Endothelial cell (in vitro differentiated cells): ENCODE data around the gene LAP3. TPM values are rescaled to one million over a fixed set of nuclear protein-coding genes. Genes with fewer than 3 reads are reported as not detected.

ENCODE experiments used
- DNase-seq: peaks from one replicate; pipeline ENCODE4 v3.0.0; 2021; ENCODE audit warnings: low spot score
- H3K27ac Mint-ChIP-seq: one replicate; pipeline ENCODE4 v1.8.0; 2021; ENCODE audit warnings: mixed read lengths, inconsistent platforms; ENCODE audit not compliant: unreplicated experiment
- H3K27me3 Mint-ChIP-seq: one replicate; pipeline ENCODE4 v1.8.0; 2021; ENCODE audit warnings: mild to moderate bottlenecking, moderate library complexity, mixed read lengths, inconsistent platforms; ENCODE audit not compliant: unreplicated experiment
- H3K36me3 Mint-ChIP-seq: one replicate; pipeline ENCODE4 v1.8.0; 2021; ENCODE audit warnings: mild to moderate bottlenecking, low read depth, mixed read lengths, inconsistent platforms; ENCODE audit not compliant: unreplicated experiment
- H3K4me1 Mint-ChIP-seq: one replicate; pipeline ENCODE4 v1.8.0; 2021; ENCODE audit warnings: mild to moderate bottlenecking, mixed read lengths, inconsistent platforms; ENCODE audit not compliant: unreplicated experiment
- H3K4me3 Mint-ChIP-seq: one replicate; pipeline ENCODE4 v1.8.0; 2021; ENCODE audit warnings: mild to moderate bottlenecking, mixed read lengths, inconsistent platforms; ENCODE audit not compliant: unreplicated experiment
- H3K9me3 Mint-ChIP-seq: one replicate; pipeline ENCODE4 v1.8.0; 2021; ENCODE audit warnings: mixed read lengths, inconsistent platforms; ENCODE audit not compliant: unreplicated experiment
- total RNA-seq: library from RNA; stranded (reverse); fragmentation: NEBNext Ultra II Directional; extraction: Animal tissue kit (Norgen Biotek cat#: 25700); gene quantifications from one replicate; pipeline ENCODE4 v1.2.1, GENCODE V29; 2021; ENCODE audit not compliant: unreplicated experiment
- TF ChIP-seq, protein P1 (sequence below): fragments of 200-600 bp; sonication (generic); IDR thresholded peaks from one replicate; pipeline ENCODE4 v1.5.0; 2021; ENCODE audit warnings: antibody characterized with exemption; ENCODE audit not compliant: unreplicated experiment

Gene LAP3
- total RNA-seq, 1 donor from 2014 or later = 150 TPM

DNA sequence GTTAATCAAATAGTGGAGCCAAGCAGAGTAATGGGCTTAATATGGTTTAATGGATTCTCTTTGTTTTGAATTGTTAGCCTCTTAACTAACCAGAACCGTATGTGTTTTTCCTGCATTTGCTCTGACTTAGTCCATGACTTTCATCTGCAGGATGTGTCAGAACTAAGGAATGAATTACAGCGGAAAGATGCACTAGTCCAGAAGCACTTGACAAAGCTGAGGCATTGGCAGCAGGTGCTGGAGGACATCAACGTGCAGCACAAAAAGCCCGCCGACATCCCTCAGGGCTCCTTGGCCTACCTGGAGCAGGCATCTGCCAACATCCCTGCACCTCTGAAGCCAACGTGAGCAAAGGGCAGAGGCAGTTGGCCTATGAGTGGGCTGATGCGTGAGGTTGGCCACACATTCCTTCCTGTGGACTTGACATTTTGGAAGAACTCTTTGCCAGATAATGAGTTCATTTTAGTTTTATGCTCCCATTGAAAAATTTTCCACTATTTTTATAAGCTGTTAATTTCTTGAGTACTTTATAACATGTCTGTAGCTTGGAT, 46.5 kb downstream of the LAP3 start:
- no peaks in the 10 kb centered on the region for H3K9me3 Mint-ChIP-seq
- no peak overlapping the region for H3K4me3 Mint-ChIP-seq
- H3K27me3 Mint-ChIP-seq = peaks cover 2% of the 10 kb centered on the region
- H3K36me3 Mint-ChIP-seq = peaks cover 66% of the 10 kb centered on the region
- TF ChIP-seq, protein P1, sequence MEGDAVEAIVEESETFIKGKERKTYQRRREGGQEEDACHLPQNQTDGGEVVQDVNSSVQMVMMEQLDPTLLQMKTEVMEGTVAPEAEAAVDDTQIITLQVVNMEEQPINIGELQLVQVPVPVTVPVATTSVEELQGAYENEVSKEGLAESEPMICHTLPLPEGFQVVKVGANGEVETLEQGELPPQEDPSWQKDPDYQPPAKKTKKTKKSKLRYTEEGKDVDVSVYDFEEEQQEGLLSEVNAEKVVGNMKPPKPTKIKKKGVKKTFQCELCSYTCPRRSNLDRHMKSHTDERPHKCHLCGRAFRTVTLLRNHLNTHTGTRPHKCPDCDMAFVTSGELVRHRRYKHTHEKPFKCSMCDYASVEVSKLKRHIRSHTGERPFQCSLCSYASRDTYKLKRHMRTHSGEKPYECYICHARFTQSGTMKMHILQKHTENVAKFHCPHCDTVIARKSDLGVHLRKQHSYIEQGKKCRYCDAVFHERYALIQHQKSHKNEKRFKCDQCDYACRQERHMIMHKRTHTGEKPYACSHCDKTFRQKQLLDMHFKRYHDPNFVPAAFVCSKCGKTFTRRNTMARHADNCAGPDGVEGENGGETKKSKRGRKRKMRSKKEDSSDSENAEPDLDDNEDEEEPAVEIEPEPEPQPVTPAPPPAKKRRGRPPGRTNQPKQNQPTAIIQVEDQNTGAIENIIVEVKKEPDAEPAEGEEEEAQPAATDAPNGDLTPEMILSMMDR = no peak
- peaks cover 9% of the 10 kb centered on the region for H3K4me1 Mint-ChIP-seq
- no peak for DNase-seq
- H3K27ac Mint-ChIP-seq = no peak overlapping the region

DNA sequence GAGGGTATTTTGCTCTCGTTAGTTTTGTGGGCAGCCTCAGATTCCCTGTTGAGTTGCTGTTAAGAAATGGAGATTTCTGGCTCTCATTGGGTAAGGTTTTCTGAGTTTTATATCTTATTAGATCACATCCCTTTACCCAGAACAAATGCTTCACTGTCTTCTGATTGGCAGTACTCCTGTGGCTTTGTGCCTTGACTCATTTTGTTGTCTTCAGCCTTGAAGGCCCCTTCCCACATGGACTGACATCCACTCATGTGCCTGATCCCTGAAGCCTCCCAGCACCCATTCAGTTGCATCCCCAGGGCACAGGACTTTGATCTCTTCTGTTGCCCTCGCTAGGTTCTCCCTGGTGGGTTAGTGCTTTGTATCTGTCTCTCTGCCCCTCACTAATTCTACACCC, 47.8 kb downstream of the LAP3 start:
- no peak for DNase-seq
- H3K36me3 Mint-ChIP-seq = peaks cover 66% of the 10 kb centered on the region
- H3K27me3 Mint-ChIP-seq = peaks cover 7% of the 10 kb centered on the region
- no peak overlapping the region for H3K27ac Mint-ChIP-seq
- H3K4me3 Mint-ChIP-seq = no peak overlapping the region
- H3K9me3 Mint-ChIP-seq = no peaks in the 10 kb centered on the region
- TF ChIP-seq, protein P1 = no peak
- H3K4me1 Mint-ChIP-seq = no peaks in the 10 kb centered on the region

DNA sequence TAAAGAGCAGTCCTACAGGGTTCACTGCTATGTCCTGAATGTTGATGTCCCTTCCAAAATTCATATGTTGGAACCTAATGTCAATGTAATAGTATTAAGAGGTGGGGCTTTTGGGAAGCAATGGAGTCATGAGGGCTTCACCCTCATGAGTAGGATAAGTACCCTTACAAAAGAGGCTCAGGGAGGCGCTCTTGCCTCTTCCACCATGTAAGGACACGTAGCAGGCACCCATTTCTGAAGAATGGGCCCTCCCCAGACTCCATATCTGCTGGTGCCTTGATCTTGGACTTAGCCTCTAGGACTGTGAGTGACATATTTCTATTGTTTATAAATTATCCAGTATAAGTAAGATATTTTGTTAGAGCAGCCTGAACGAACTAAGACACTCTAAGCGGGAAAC, 53.2 kb downstream of the LAP3 start:
- Mint-ChIP-seq H3K4me1 (peaks cover 3% of the 10 kb centered on the region), H3K4me3 (no peak overlapping the region), H3K27ac (no peak overlapping the region), H3K9me3 (no peaks in the 10 kb centered on the region), H3K27me3 (peaks cover 7% of the 10 kb centered on the region), H3K36me3 (peaks cover 57% of the 10 kb centered on the region)
- no peak for DNase-seq
- TF ChIP-seq, protein P1 = no peak

DNA sequence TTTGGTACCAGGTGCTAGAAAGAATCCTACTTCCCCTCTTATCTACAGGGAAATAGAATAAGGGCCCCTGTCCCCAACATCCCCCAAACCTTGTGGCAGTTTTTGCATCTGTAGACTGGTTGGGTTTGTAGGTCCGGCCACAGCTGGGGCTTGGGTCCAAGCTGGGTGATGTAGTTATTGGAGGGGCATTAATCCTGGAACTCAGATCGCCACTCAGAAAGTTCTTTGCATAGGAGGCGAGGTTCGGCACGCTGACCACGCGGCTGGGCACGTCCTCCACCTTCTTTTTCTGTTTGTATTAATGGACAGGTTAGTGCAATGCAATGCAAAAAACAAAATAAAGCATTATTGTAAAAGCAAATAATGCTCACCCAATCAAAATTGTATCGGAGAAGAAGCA, 56.6 kb downstream of the LAP3 start:
- TF ChIP-seq, protein P1 = no peak
- no peak for DNase-seq
- Mint-ChIP-seq H3K4me1 (peaks cover 3% of the 10 kb centered on the region), H3K9me3 (no peaks in the 10 kb centered on the region), H3K4me3 (no peak overlapping the region), H3K27ac (no peak overlapping the region), H3K27me3 (peaks cover 8% of the 10 kb centered on the region), H3K36me3 (peaks cover 38% of the 10 kb centered on the region)

DNA sequence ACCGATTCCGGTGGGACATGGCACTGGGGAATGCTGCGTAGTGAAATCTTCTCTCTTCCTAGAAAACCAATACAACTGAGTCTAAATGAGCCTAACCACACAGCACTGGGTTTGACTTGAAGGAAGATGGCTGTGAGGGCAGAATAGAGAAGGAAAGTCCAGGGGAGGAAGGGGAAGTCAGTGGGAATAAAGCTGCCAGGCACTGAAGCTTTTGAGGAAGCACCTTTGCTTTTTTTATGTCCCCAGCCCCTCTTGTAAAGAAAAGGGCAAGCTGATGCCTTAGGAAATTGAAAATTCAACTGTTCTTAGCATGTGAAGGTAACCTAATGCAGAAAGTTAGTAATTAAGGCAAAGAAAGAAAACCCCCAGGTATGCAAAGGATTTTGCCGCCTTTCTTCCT, 58.1 kb downstream of the LAP3 start:
- peaks cover 31% of the 10 kb centered on the region for H3K36me3 Mint-ChIP-seq
- no peaks in the 10 kb centered on the region for H3K9me3 Mint-ChIP-seq
- no peak for DNase-seq
- H3K4me1 Mint-ChIP-seq = peaks cover 3% of the 10 kb centered on the region
- TF ChIP-seq, protein P1 = no peak
- H3K27me3 Mint-ChIP-seq = peaks cover 4% of the 10 kb centered on the region
- no peak overlapping the region for H3K27ac Mint-ChIP-seq
- H3K4me3 Mint-ChIP-seq = no peak overlapping the region
